ENCODE results near the gene FRMPD4.
"Not testable (repeated sequence)": the region's sequence is repeated elsewhere in the genome, so short reads cannot be mapped to it uniquely, and the experiment has no call there.

FRMPD4 gene

GRCh38 chrX:12538096-12538495 lies 399.8 kb downstream of the FRMPD4 start:
- H3K36me3 ChIP-seq (ENCODE audit: control insufficient read depth in 1 of 2, insufficient read depth in 2 of 2, low read length in 2 of 2); H3K4me1 ChIP-seq (ENCODE audit: control insufficient read depth in 1 of 2, insufficient read depth in 2 of 2, low read length in 2 of 2); H3K9me3 ChIP-seq (ENCODE audit: control insufficient read depth in 1 of 2, low read length in 2 of 2); H3K4me3 ChIP-seq (ENCODE audit: low read depth in 1 of 2, low read length in 2 of 2); H3K27ac ChIP-seq (ENCODE audit: low read depth, low read length); H3K9ac ChIP-seq (ENCODE audit: low read depth in 1 of 2, low read length in 2 of 2); H3K27me3 ChIP-seq (ENCODE audit: control insufficient read depth in 1 of 2, insufficient read depth in 2 of 2, low read length in 2 of 2): not testable (repeated sequence)

GRCh38 chrX:12542251-12542650 lies 404.0 kb downstream of the FRMPD4 start:
- H3K9me3 ChIP-seq (ENCODE audit: control insufficient read depth in 1 of 2, low read length in 2 of 2); H3K9ac ChIP-seq (ENCODE audit: low read depth in 1 of 2, low read length in 2 of 2); H3K27ac ChIP-seq (ENCODE audit: low read depth, low read length); H3K4me3 ChIP-seq (ENCODE audit: low read depth in 1 of 2, low read length in 2 of 2); H3K36me3 ChIP-seq (ENCODE audit: control insufficient read depth in 1 of 2, insufficient read depth in 2 of 2, low read length in 2 of 2); H3K27me3 ChIP-seq (ENCODE audit: control insufficient read depth in 1 of 2, insufficient read depth in 2 of 2, low read length in 2 of 2); H3K4me1 ChIP-seq (ENCODE audit: control insufficient read depth in 1 of 2, insufficient read depth in 2 of 2, low read length in 2 of 2): not testable (repeated sequence)

GRCh38 chrX:12548341-12548740 lies 410.1 kb downstream of the FRMPD4 start:
- no peak overlapping the region for H3K4me3 ChIP-seq (ENCODE audit: low read depth in 1 of 2, low read length in 2 of 2)
- H3K27me3 ChIP-seq (ENCODE audit: control insufficient read depth in 1 of 2, insufficient read depth in 2 of 2, low read length in 2 of 2), result no peaks in the 10 kb centered on the region

GRCh38 chrX:12548746-12549145 lies 410.5 kb downstream of the FRMPD4 start:
- Histone ChIP-seq H3K36me3 (ENCODE audit: control insufficient read depth in 1 of 2, insufficient read depth in 2 of 2, low read length in 2 of 2) (no peaks in the 10 kb centered on the region), H3K9me3 (ENCODE audit: control insufficient read depth in 1 of 2, low read length in 2 of 2) (no peaks in the 10 kb centered on the region), H3K4me1 (ENCODE audit: control insufficient read depth in 1 of 2, insufficient read depth in 2 of 2, low read length in 2 of 2) (no peaks in the 10 kb centered on the region), H3K27me3 (ENCODE audit: control insufficient read depth in 1 of 2, insufficient read depth in 2 of 2, low read length in 2 of 2) (no peaks in the 10 kb centered on the region), H3K9ac (ENCODE audit: low read depth in 1 of 2, low read length in 2 of 2) (no peak overlapping the region), H3K27ac (ENCODE audit: low read depth, low read length) (no peak overlapping the region), H3K4me3 (ENCODE audit: low read depth in 1 of 2, low read length in 2 of 2) (no peak overlapping the region)

More at GRCh38 chrX:12548341-12548740, 410.1 kb downstream of the FRMPD4 start:
- Histone ChIP-seq H3K9ac (ENCODE audit: low read depth in 1 of 2, low read length in 2 of 2) (no peak overlapping the region), H3K36me3 (ENCODE audit: control insufficient read depth in 1 of 2, insufficient read depth in 2 of 2, low read length in 2 of 2) (no peaks in the 10 kb centered on the region), H3K9me3 (ENCODE audit: control insufficient read depth in 1 of 2, low read length in 2 of 2) (no peaks in the 10 kb centered on the region), H3K27ac (ENCODE audit: low read depth, low read length) (no peak overlapping the region), H3K4me1 (ENCODE audit: control insufficient read depth in 1 of 2, insufficient read depth in 2 of 2, low read length in 2 of 2) (no peaks in the 10 kb centered on the region)

- H3K27me3 ChIP-seq (ENCODE audit: control insufficient read depth in 1 of 2, insufficient read depth in 2 of 2, low read length in 2 of 2), result no peaks in the 10 kb centered on the region
- no peaks in the 10 kb centered on the region for H3K36me3 ChIP-seq (ENCODE audit: control insufficient read depth in 1 of 2, insufficient read depth in 2 of 2, low read length in 2 of 2)
- no peaks in the 10 kb centered on the region for H3K4me1 ChIP-seq (ENCODE audit: control insufficient read depth in 1 of 2, insufficient read depth in 2 of 2, low read length in 2 of 2)
- no peaks in the 10 kb centered on the region for H3K9me3 ChIP-seq (ENCODE audit: control insufficient read depth in 1 of 2, low read length in 2 of 2)
- no peak overlapping the region for H3K9ac ChIP-seq (ENCODE audit: low read depth in 1 of 2, low read length in 2 of 2)
- H3K27ac ChIP-seq (ENCODE audit: low read depth, low read length), result no peak overlapping the region
- H3K4me3 ChIP-seq (ENCODE audit: low read depth in 1 of 2, low read length in 2 of 2), result no peak overlapping the region
Observed at GRCh38 chrX:12554206-12554605, 415.9 kb downstream of the FRMPD4 start.

GRCh38 chrX:12563121-12563520 lies 424.8 kb downstream of the FRMPD4 start:
- no peaks in the 10 kb centered on the region for H3K4me1 ChIP-seq (ENCODE audit: control insufficient read depth in 1 of 2, insufficient read depth in 2 of 2, low read length in 2 of 2)

GRCh38 chrX:12564221-12564620 lies 425.9 kb downstream of the FRMPD4 start:
- no peaks in the 10 kb centered on the region for H3K9me3 ChIP-seq (ENCODE audit: control insufficient read depth in 1 of 2, low read length in 2 of 2)
- no peak overlapping the region for H3K27ac ChIP-seq (ENCODE audit: low read depth, low read length)
- H3K27me3 ChIP-seq (ENCODE audit: control insufficient read depth in 1 of 2, insufficient read depth in 2 of 2, low read length in 2 of 2), result no peaks in the 10 kb centered on the region
- H3K4me1 ChIP-seq (ENCODE audit: control insufficient read depth in 1 of 2, insufficient read depth in 2 of 2, low read length in 2 of 2), result no peaks in the 10 kb centered on the region
- no peaks in the 10 kb centered on the region for H3K36me3 ChIP-seq (ENCODE audit: control insufficient read depth in 1 of 2, insufficient read depth in 2 of 2, low read length in 2 of 2)
- H3K9ac ChIP-seq (ENCODE audit: low read depth in 1 of 2, low read length in 2 of 2), result no peak overlapping the region
- no peak overlapping the region for H3K4me3 ChIP-seq (ENCODE audit: low read depth in 1 of 2, low read length in 2 of 2)

More at GRCh38 chrX:12563121-12563520, 424.8 kb downstream of the FRMPD4 start:
- no peak overlapping the region for H3K9ac ChIP-seq (ENCODE audit: low read depth in 1 of 2, low read length in 2 of 2)
- no peak overlapping the region for H3K4me3 ChIP-seq (ENCODE audit: low read depth in 1 of 2, low read length in 2 of 2)
- H3K27ac ChIP-seq (ENCODE audit: low read depth, low read length), result no peak overlapping the region
- no peaks in the 10 kb centered on the region for H3K27me3 ChIP-seq (ENCODE audit: control insufficient read depth in 1 of 2, insufficient read depth in 2 of 2, low read length in 2 of 2)
- no peaks in the 10 kb centered on the region for H3K36me3 ChIP-seq (ENCODE audit: control insufficient read depth in 1 of 2, insufficient read depth in 2 of 2, low read length in 2 of 2)
- H3K9me3 ChIP-seq (ENCODE audit: control insufficient read depth in 1 of 2, low read length in 2 of 2), result no peaks in the 10 kb centered on the region

- H3K36me3 ChIP-seq (ENCODE audit: control insufficient read depth in 1 of 2, insufficient read depth in 2 of 2, low read length in 2 of 2), result no peaks in the 10 kb centered on the region
- H3K4me3 ChIP-seq (ENCODE audit: low read depth in 1 of 2, low read length in 2 of 2), result no peak overlapping the region
- H3K9me3 ChIP-seq (ENCODE audit: control insufficient read depth in 1 of 2, low read length in 2 of 2), result no peaks in the 10 kb centered on the region
- H3K4me1 ChIP-seq (ENCODE audit: control insufficient read depth in 1 of 2, insufficient read depth in 2 of 2, low read length in 2 of 2), result no peaks in the 10 kb centered on the region
- H3K27ac ChIP-seq (ENCODE audit: low read depth, low read length), result no peak overlapping the region
- H3K9ac ChIP-seq (ENCODE audit: low read depth in 1 of 2, low read length in 2 of 2), result no peak overlapping the region
- H3K27me3 ChIP-seq (ENCODE audit: control insufficient read depth in 1 of 2, insufficient read depth in 2 of 2, low read length in 2 of 2), result no peaks in the 10 kb centered on the region
Observed at GRCh38 chrX:12567857-12568256, 429.6 kb downstream of the FRMPD4 start.

GRCh38 chrX:12570859-12571501 lies 432.7 kb downstream of the FRMPD4 start:
- Histone ChIP-seq H3K27me3 (ENCODE audit: control insufficient read depth in 1 of 2, insufficient read depth in 2 of 2, low read length in 2 of 2) (no peaks in the 10 kb centered on the region), H3K27ac (ENCODE audit: low read depth, low read length) (no peak overlapping the region), H3K36me3 (ENCODE audit: control insufficient read depth in 1 of 2, insufficient read depth in 2 of 2, low read length in 2 of 2) (no peaks in the 10 kb centered on the region), H3K9ac (ENCODE audit: low read depth in 1 of 2, low read length in 2 of 2) (no peak overlapping the region), H3K4me3 (ENCODE audit: low read depth in 1 of 2, low read length in 2 of 2) (no peak overlapping the region), H3K9me3 (ENCODE audit: control insufficient read depth in 1 of 2, low read length in 2 of 2) (no peaks in the 10 kb centered on the region), H3K4me1 (ENCODE audit: control insufficient read depth in 1 of 2, insufficient read depth in 2 of 2, low read length in 2 of 2) (no peaks in the 10 kb centered on the region)

GRCh38 chrX:12579311-12579710 lies 441.0 kb downstream of the FRMPD4 start:
- H3K4me1 ChIP-seq (ENCODE audit: control insufficient read depth in 1 of 2, insufficient read depth in 2 of 2, low read length in 2 of 2), result no peaks in the 10 kb centered on the region
- H3K9ac ChIP-seq (ENCODE audit: low read depth in 1 of 2, low read length in 2 of 2), result no peak overlapping the region
- no peaks in the 10 kb centered on the region for H3K36me3 ChIP-seq (ENCODE audit: control insufficient read depth in 1 of 2, insufficient read depth in 2 of 2, low read length in 2 of 2)
- no peak overlapping the region for H3K27ac ChIP-seq (ENCODE audit: low read depth, low read length)
- H3K4me3 ChIP-seq (ENCODE audit: low read depth in 1 of 2, low read length in 2 of 2), result no peak overlapping the region
- no peaks in the 10 kb centered on the region for H3K9me3 ChIP-seq (ENCODE audit: control insufficient read depth in 1 of 2, low read length in 2 of 2)
- H3K27me3 ChIP-seq (ENCODE audit: control insufficient read depth in 1 of 2, insufficient read depth in 2 of 2, low read length in 2 of 2), result no peaks in the 10 kb centered on the region

GRCh38 chrX:12580548-12580947 lies 442.3 kb downstream of the FRMPD4 start:
- no peaks in the 10 kb centered on the region for H3K9me3 ChIP-seq (ENCODE audit: control insufficient read depth in 1 of 2, low read length in 2 of 2)
- H3K4me3 ChIP-seq (ENCODE audit: low read depth in 1 of 2, low read length in 2 of 2), result no peak overlapping the region
- H3K9ac ChIP-seq (ENCODE audit: low read depth in 1 of 2, low read length in 2 of 2), result no peak overlapping the region
- H3K36me3 ChIP-seq (ENCODE audit: control insufficient read depth in 1 of 2, insufficient read depth in 2 of 2, low read length in 2 of 2), result no peaks in the 10 kb centered on the region
- no peaks in the 10 kb centered on the region for H3K27me3 ChIP-seq (ENCODE audit: control insufficient read depth in 1 of 2, insufficient read depth in 2 of 2, low read length in 2 of 2)
- no peaks in the 10 kb centered on the region for H3K4me1 ChIP-seq (ENCODE audit: control insufficient read depth in 1 of 2, insufficient read depth in 2 of 2, low read length in 2 of 2)
- no peak overlapping the region for H3K27ac ChIP-seq (ENCODE audit: low read depth, low read length)
